Coronary artery (tissue), 2 donors: ENCODE results near the gene SH3BGRL2.
"Not testable (repeated sequence)": the region's sequence is repeated elsewhere in the genome, so short reads cannot be mapped to it uniquely, and the experiment has no call there.

Source experiments
- DNase-seq: peaks from one replicate; pipeline ENCODE4 v3.0.0-alpha.2; 2017; ENCODE audit warnings: low spot score
- H3K27ac ChIP-seq, 2 donors: fragments of 200-600 bp; sonication (generic); one replicate each; pipeline ENCODE4 v1.5.1; 2016 to 2019
- H3K4me3 ChIP-seq: fragments of 200-600 bp; sonication (generic); 2 replicates; pipeline ENCODE4 v1.5.1; 2016; ENCODE audit warnings: mild to moderate bottlenecking, moderate library complexity
- CTCF ChIP-seq: fragments of 200-600 bp; sonication (generic); IDR thresholded peaks from one replicate; pipeline ENCODE4 v1.5.1; 2019; ENCODE audit warnings: antibody characterized with exemption

The SH3BGRL2 gene

GRCh38 chr6:79735183-79735582 lies 104.1 kb downstream of the SH3BGRL2 start:
- DNase-seq, result no peak
- H3K4me3 ChIP-seq, result no peak overlapping the region
- TF ChIP-seq CTCF, result no peak
- H3K27ac ChIP-seq, result no peak overlapping the region

- H3K27ac ChIP-seq, result no peak overlapping the region
- DNase-seq, result no peak
- peak overlapping the region; percentile 36 for H3K4me3 ChIP-seq
These were observed 106.0 kb downstream of the SH3BGRL2 start for GRCh38 chr6:79737172-79737571.

GRCh38 chr6:79742030-79742429 lies 110.9 kb downstream of the SH3BGRL2 start:
- no peak for DNase-seq
- no peak overlapping the region for H3K4me3 ChIP-seq
- TF ChIP-seq CTCF, result no peak
- no peak overlapping the region for H3K27ac ChIP-seq

More at GRCh38 chr6:79737172-79737571, 106.0 kb downstream of the SH3BGRL2 start:
- TF ChIP-seq CTCF, result no peak

- H3K4me3 ChIP-seq, DNase-seq, H3K27ac ChIP-seq: not testable (repeated sequence)
These were observed 114.2 kb downstream of the SH3BGRL2 start for GRCh38 chr6:79745282-79745681.

GRCh38 chr6:79746325-79746724 lies 115.2 kb downstream of the SH3BGRL2 start:
- not testable (repeated sequence) for H3K4me3 ChIP-seq, H3K27ac ChIP-seq, DNase-seq

GRCh38 chr6:79750806-79751205 lies 119.7 kb downstream of the SH3BGRL2 start:
- Histone ChIP-seq H3K4me3 (no peak overlapping the region), H3K27ac (no peak overlapping the region)
- no peak for TF ChIP-seq CTCF
- no peak for DNase-seq
